Right lung (tissue), 5 donors: ENCODE measurements around the gene SECISBP2. TPM values are rescaled to one million over a fixed set of nuclear protein-coding genes. Genes with fewer than 3 reads are reported as not detected.
A peak's percentile ranks its signal among the peaks of the same experiment; 100 is the strongest.

Experiments
- DNase-seq, 2 donors: peaks; one replicate each; pipeline ENCODE4 v3.0.0-alpha.2; 2013
- polyA plus RNA-seq, 5 donors: library from polyadenylated mRNA; unstranded; fragments of 120-200 nt; gene quantifications; one replicate each; pipeline versions ENCODE4 v1.2.1 to v1.2.3, GENCODE V29; 2013; ENCODE audit warnings: inconsistent platforms in 1 of 5, low replicate concordance in 1 of 5; ENCODE audit not compliant: insufficient read length in 5 of 5, insufficient read depth in 1 of 5

SECISBP2 gene
- polyA plus RNA-seq, 5 donors = 71.7 to 96.4 (median 87.3) TPM

- DNase-seq = no peak
Measured at GRCh38 chr9:89380437-89381307, 62.4 kb downstream of the SECISBP2 start.

- no peak for DNase-seq
Measured at GRCh38 chr9:89381308-89381609, 63.0 kb downstream of the SECISBP2 start.

- DNase-seq = no peak
Measured at GRCh38 chr9:89382026-89382986, 64.0 kb downstream of the SECISBP2 start.

- no peak for DNase-seq
Measured at GRCh38 chr9:89383030-89383720, 64.9 kb downstream of the SECISBP2 start.

- DNase-seq = no peak
Measured at GRCh38 chr9:89383721-89384300, 65.5 kb downstream of the SECISBP2 start.

- no peak for DNase-seq
Measured at GRCh38 chr9:89384783-89385182, 66.5 kb downstream of the SECISBP2 start.

- no peak for DNase-seq
Measured at GRCh38 chr9:89386206-89386605, 67.9 kb downstream of the SECISBP2 start.

- DNase-seq = no peak
Measured at GRCh38 chr9:89386797-89387196, 68.5 kb downstream of the SECISBP2 start.

- DNase-seq = no peak
Measured at GRCh38 chr9:89387197-89387849, 69.0 kb downstream of the SECISBP2 start.

- peak; percentile 65 to 82 for DNase-seq
Measured at GRCh38 chr9:89388084-89388867, 70.0 kb downstream of the SECISBP2 start.

GRCh38 chr9:89388868-89389177 is 70.5 kb downstream of the SECISBP2 start:
- no peak for DNase-seq

GRCh38 chr9:89390068-89390555 is 71.8 kb downstream of the SECISBP2 start:
- DNase-seq = no peak

- DNase-seq = no peak
Measured at GRCh38 chr9:89390578-89391116, 72.3 kb downstream of the SECISBP2 start.

- DNase-seq = no peak
Measured at GRCh38 chr9:89391585-89391984, 73.3 kb downstream of the SECISBP2 start.

GRCh38 chr9:89394412-89394811 is 76.1 kb downstream of the SECISBP2 start:
- no peak for DNase-seq

- DNase-seq = no peak
Measured at GRCh38 chr9:89395931-89396710, 77.8 kb downstream of the SECISBP2 start.

GRCh38 chr9:89397471-89397870 is 79.2 kb downstream of the SECISBP2 start:
- DNase-seq = no peak

GRCh38 chr9:89398621-89399020 is 80.3 kb downstream of the SECISBP2 start:
- no peak for DNase-seq
